Measurements from ENCODE around the gene OR2L8.
A peak's percentile ranks its signal among the peaks of the same experiment; 100 is the strongest.

Gene OR2L8

GRCh38 chr1:247948558-247948957, at the start of gene OR2L8:
TSS of gene OR2L8 (plus strand) at chr1:247948858. CDS start at chr1:247948858, 0 bp downstream.
- Histone ChIP-seq H3K27ac (no peak within 1 kb of the TSS), H3K4me2 (no peak within 1 kb of the TSS), H3K27me3 (no peaks in the 10 kb centered on the region), H4K20me1 (no peaks in the 10 kb centered on the region), H3K9ac (no peak within 1 kb of the TSS), H3K4me3 (no peak within 1 kb of the TSS), H3K4me1 (no peaks in the 10 kb centered on the region), H3K9me3 (no peaks in the 10 kb centered on the region), H3K36me3 (no peaks in the 10 kb centered on the region)
- TF ChIP-seq Cebpa-rat (IDR thresholded peaks at IDR 0.05) = no peak

- peaks cover 26% of the 10 kb centered on the region for H3K4me1 ChIP-seq
- H3K4me3 ChIP-seq = no peak overlapping the region
- 0 out of 2 replicates have a peak, but pooled peaks cover 4% of the 10 kb centered on the region for H3K36me3 ChIP-seq
- TF ChIP-seq Cebpa-rat (IDR thresholded peaks at IDR 0.05) = no peak
- no peaks in the 10 kb centered on the region for H4K20me1 ChIP-seq
- no peak overlapping the region for H3K27ac ChIP-seq
- H3K27me3 ChIP-seq = no peaks in the 10 kb centered on the region
- H3K9me3 ChIP-seq = peaks cover 14% of the 10 kb centered on the region
- H3K9ac ChIP-seq = no peak overlapping the region
- no peak overlapping the region for H3K4me2 ChIP-seq
These were observed 44.5 kb upstream of the OR2L8 start for GRCh38 chr1:247904122-247904521.

DNA sequence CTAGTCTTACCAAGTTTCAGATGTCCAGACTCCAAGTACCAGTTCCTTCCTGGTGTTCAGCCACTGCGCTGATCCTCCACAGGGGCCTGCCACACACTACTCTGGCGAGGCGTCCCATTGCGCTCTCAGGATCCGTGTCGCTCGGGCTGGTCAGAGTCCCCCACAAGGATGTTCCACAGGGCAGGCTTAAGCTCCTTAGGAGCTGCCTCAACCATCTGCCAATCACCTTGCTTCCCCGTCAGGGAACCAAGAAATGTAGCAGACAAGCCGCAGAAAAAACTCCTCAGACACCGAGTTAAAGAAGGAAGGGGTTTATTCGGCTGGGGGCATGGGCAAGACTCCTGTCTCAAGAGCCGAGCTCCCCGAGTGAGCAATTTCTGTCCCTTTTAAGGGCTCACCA, 43.5 kb upstream of the OR2L8 start:
- H3K27me3 ChIP-seq = no peaks in the 10 kb centered on the region
- H3K4me2 ChIP-seq = no peak overlapping the region
- H3K9ac ChIP-seq = no peak overlapping the region
- peaks cover 26% of the 10 kb centered on the region for H3K4me1 ChIP-seq
- H3K9me3 ChIP-seq = peaks cover 16% of the 10 kb centered on the region
- H3K4me3 ChIP-seq = no peak overlapping the region
- H3K36me3 ChIP-seq = 0 out of 2 replicates have a peak, but pooled peaks cover 4% of the 10 kb centered on the region
- no peaks in the 10 kb centered on the region for H4K20me1 ChIP-seq
- no peak for TF ChIP-seq Cebpa-rat (IDR thresholded peaks at IDR 0.05)
- peak overlapping the region; percentile 30; the same call in 1 of the 2 replicates for H3K27ac ChIP-seq

- Histone ChIP-seq H3K9me3 (peaks cover 25% of the 10 kb centered on the region), H3K4me2 (peak overlapping the region; percentile 72)
These were observed 42.7 kb upstream of the OR2L8 start for GRCh38 chr1:247905910-247906503.

GRCh38 chr1:247906504-247907047, 42.1 kb upstream of the OR2L8 start:
- Histone ChIP-seq H3K36me3 (0 out of 2 replicates have a peak, but pooled peaks cover 4% of the 10 kb centered on the region), H3K9ac (peak overlapping the region; percentile 46; the same call in 1 of the 2 replicates), H3K27me3 (no peaks in the 10 kb centered on the region), H4K20me1 (no peaks in the 10 kb centered on the region), H3K4me3 (peak overlapping the region; percentile 50), H3K9me3 (peaks cover 30% of the 10 kb centered on the region), H3K4me1 (peaks cover 26% of the 10 kb centered on the region), H3K4me2 (peak overlapping the region; percentile 72), H3K27ac (peak overlapping the region; percentile 77)
- TF ChIP-seq Cebpa-rat (IDR thresholded peaks at IDR 0.05) = no peak

More at GRCh38 chr1:247905910-247906503, 42.7 kb upstream of the OR2L8 start:
- TF ChIP-seq Cebpa-rat (IDR thresholded peaks at IDR 0.05) = no peak
- H3K27me3 ChIP-seq = no peaks in the 10 kb centered on the region
- H3K4me3 ChIP-seq = peak overlapping the region; percentile 50
- no peaks in the 10 kb centered on the region for H4K20me1 ChIP-seq
- H3K4me1 ChIP-seq = peaks cover 26% of the 10 kb centered on the region
- no peak overlapping the region for H3K9ac ChIP-seq
- H3K36me3 ChIP-seq = 0 out of 2 replicates have a peak, but pooled peaks cover 4% of the 10 kb centered on the region
- peak overlapping the region; percentile 77 for H3K27ac ChIP-seq

DNA sequence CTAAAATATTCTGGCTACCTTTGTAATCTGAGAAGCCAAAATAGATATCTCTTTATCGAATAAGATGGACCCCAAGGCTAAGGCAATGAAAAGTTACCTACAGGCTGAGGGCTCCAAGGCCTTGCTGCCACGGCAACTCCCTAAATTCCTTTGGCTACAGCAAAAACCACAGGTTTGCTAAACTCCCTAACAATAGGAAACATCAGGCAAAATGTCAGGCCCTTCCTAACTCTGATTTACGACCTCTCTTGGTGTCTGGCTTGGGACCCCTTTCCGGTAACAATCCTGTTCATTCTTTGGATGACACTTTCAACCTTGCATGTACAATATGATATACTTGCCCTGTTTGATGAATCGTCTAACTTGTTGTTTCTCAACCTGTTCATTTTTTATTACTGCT, 39.9 kb upstream of the OR2L8 start:
- H3K9ac ChIP-seq = no peak overlapping the region
- H4K20me1 ChIP-seq = no peaks in the 10 kb centered on the region
- 0 out of 2 replicates have a peak overlapping the region, but pooled peaks have one; percentile 70 for H3K27ac ChIP-seq
- H3K9me3 ChIP-seq = peaks cover 37% of the 10 kb centered on the region
- no peak overlapping the region for H3K4me3 ChIP-seq
- no peaks in the 10 kb centered on the region for H3K27me3 ChIP-seq
- TF ChIP-seq Cebpa-rat (IDR thresholded peaks at IDR 0.05) = no peak
- peak overlapping the region; percentile 53; the same call in 1 of the 2 replicates for H3K4me2 ChIP-seq
- H3K36me3 ChIP-seq = 0 out of 2 replicates have a peak, but pooled peaks cover 4% of the 10 kb centered on the region
- H3K4me1 ChIP-seq = peaks cover 26% of the 10 kb centered on the region

- Histone ChIP-seq H3K9ac (no peak overlapping the region), H3K4me1 (no peaks in the 10 kb centered on the region), H3K27me3 (no peaks in the 10 kb centered on the region), H3K9me3 (peaks cover 23% of the 10 kb centered on the region), H3K36me3 (no peaks in the 10 kb centered on the region), H3K4me2 (no peak overlapping the region), H3K4me3 (no peak overlapping the region), H4K20me1 (no peaks in the 10 kb centered on the region), H3K27ac (no peak overlapping the region)
- TF ChIP-seq Cebpa-rat (IDR thresholded peaks at IDR 0.05) = no peak
These were observed 34.9 kb upstream of the OR2L8 start for GRCh38 chr1:247913786-247914185.

DNA sequence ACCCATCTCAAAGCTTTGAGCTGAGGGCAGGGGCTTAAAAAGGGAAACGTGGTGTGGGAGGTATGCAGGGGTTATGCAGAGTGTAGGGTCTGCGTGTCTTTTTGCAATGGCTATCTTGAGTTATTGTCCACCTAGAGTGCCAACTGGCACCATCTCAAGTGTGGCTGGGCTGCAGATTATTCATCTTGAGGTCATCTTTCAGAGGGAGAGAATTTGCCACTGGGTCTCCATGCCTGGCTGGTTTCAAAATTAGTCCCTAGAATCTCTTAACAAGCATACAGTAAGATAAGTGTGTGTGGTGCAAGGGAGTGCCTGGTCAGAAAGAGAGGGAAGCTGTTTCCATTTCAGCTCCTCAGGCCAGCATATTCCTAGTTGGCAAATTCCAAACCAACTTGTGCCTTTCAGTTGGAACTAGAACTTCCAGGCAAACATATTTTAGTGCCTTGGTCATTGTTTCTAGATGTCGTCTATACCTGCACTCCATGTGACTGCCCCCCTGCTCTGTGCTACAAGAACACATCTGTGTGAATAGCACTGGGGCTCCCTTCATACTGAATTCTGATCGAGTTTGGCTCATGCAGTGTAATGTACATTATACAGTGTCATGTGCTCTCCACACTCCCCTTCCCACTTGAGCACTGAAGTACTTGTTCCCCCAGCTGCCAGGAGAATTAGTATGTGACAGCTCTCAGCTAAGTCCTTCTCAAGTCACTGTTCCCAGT, 33.6 kb upstream of the OR2L8 start:
- no peak overlapping the region for H3K4me3 ChIP-seq
- H3K27me3 ChIP-seq = no peaks in the 10 kb centered on the region
- no peaks in the 10 kb centered on the region for H3K36me3 ChIP-seq
- H3K9ac ChIP-seq = no peak overlapping the region
- peaks cover 21% of the 10 kb centered on the region for H3K9me3 ChIP-seq
- TF ChIP-seq Cebpa-rat (IDR thresholded peaks at IDR 0.05) = no peak
- H3K4me1 ChIP-seq = no peaks in the 10 kb centered on the region
- no peak overlapping the region for H3K4me2 ChIP-seq
- no peak overlapping the region for H3K27ac ChIP-seq
- H4K20me1 ChIP-seq = no peaks in the 10 kb centered on the region

DNA sequence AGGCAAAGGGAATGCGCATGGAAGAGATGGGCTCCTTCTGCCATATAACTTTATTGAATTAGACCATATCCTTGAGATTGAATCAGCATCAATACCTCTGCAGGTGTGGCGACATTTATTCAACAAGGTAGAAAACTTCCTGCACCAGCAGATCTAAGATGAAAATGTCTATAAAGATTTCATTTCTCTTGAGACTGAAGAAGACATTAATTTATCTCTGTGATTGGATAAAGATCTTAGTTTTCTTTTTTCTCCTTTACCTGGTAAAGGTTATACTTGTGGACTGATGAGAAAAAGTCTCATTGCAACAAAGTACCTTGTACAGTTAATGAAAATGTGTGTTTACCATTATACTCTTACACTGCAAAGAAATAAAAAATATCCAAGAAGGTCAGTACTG, 28.7 kb upstream of the OR2L8 start, which contains the start of gene OR2T8:
OR2T8 (plus strand) TSS at position 301 of the 400 bp plus-strand sequence. CDS start 766 bp downstream, outside the sequence.
- H3K9ac ChIP-seq = no peak within 1 kb of the TSS

DNA sequence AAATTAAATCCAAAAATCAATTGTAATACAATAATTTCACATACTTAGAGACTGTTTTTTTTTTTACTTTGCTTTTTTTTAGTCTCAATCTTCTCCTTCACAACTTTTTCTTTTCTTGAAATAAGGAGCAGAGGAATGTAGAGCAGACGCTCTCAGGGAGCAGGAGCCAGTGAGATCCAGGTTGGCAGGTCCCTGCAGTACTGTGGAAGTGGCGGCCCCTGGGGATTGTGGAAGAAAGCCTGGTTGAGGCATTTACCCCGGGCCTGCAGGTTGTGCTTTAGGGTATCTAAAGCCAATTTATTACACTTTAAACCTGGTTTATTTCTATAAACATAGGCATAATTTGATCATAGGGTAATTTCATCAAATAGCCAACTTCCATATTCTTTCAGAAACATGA, 24.7 kb upstream of the OR2L8 start:
- Histone ChIP-seq H3K27me3 (no peaks in the 10 kb centered on the region), H3K4me3 (no peak overlapping the region), H3K9me3 (no peaks in the 10 kb centered on the region), H4K20me1 (no peaks in the 10 kb centered on the region), H3K9ac (no peak overlapping the region), H3K4me2 (no peak overlapping the region), H3K27ac (no peak overlapping the region), H3K36me3 (no peaks in the 10 kb centered on the region), H3K4me1 (no peaks in the 10 kb centered on the region)
- TF ChIP-seq Cebpa-rat (IDR thresholded peaks at IDR 0.05) = no peak

More for the DNA sequence above, 28.7 kb upstream of the OR2L8 start, which contains the start of gene OR2T8:
- H3K4me1 ChIP-seq = no peaks in the 10 kb centered on the region
- no peaks in the 10 kb centered on the region for H4K20me1 ChIP-seq
- no peaks in the 10 kb centered on the region for H3K27me3 ChIP-seq
- H3K4me2 ChIP-seq = no peak within 1 kb of the TSS
- H3K4me3 ChIP-seq = no peak within 1 kb of the TSS
- TF ChIP-seq Cebpa-rat (IDR thresholded peaks at IDR 0.05) = no peak
- H3K36me3 ChIP-seq = no peaks in the 10 kb centered on the region
- H3K9me3 ChIP-seq = no peaks in the 10 kb centered on the region
- H3K27ac ChIP-seq = no peak within 1 kb of the TSS
